OCI-LY7 (cell line): Measurements from ENCODE around the gene ARFGEF3. TPM values are rescaled to one million over a fixed set of nuclear protein-coding genes. Genes with fewer than 3 reads are reported as not detected.

Experiments used
- BruUV-seq: library from RNA; stranded (reverse); fragments of 400-500 nt; replicated peaks from 2 replicates; lab custom pipeline; 2021; lab: Mats Ljungman, UMichigan
- CTCF ChIA-PET: fragments of 300-600 bp; sonication (Branson Sonifier 250); formaldehyde crosslinking; loops from one replicate; lab custom pipeline; 2022; ENCODE audit warnings: antibody characterized with exemption; ENCODE audit not compliant: unreplicated experiment; lab: Charles Lee
- POLR2A ChIA-PET: fragments of 300-600 bp; sonication (Branson Sonifier 250); formaldehyde crosslinking; loops from one replicate; lab custom pipeline; 2022; ENCODE audit warnings: antibody characterized with exemption; lab: Charles Lee
- DNase-seq: peaks from one replicate; pipeline ENCODE4 v3.0.0-alpha.2; 2015; ENCODE audit warnings: low spot score
- H2AFZ ChIP-seq: fragments of 200-600 bp; sonication (generic), shearing (Covaris generic); 2 replicates; pipeline ENCODE4 v1.6.1; 2014; ENCODE audit warnings: mild to moderate bottlenecking, antibody characterized with exemption, low read length, moderate library complexity
- H3K27ac ChIP-seq: fragments of 200-600 bp; sonication (generic); 2 replicates; pipeline ENCODE4 v1.5.1; 2014; ENCODE audit warnings: mixed run types, low read depth, mild to moderate bottlenecking, moderate library complexity, low read length, inconsistent platforms; ENCODE audit not compliant: poor library complexity, severe bottlenecking
- H3K36me3 ChIP-seq: fragments of 200-600 bp; sonication (generic); 2 replicates; pipeline ENCODE4 v1.6.1; 2014; ENCODE audit warnings: mild to moderate bottlenecking, antibody characterized with exemption, low read length, moderate library complexity, mixed read lengths; ENCODE audit not compliant: insufficient read depth
- H3K4me1 ChIP-seq: fragments of 200-600 bp; sonication (generic); 2 replicates; pipeline ENCODE4 v1.5.1; 2014; ENCODE audit warnings: mild to moderate bottlenecking, low read length; ENCODE audit not compliant: insufficient read depth, poor library complexity, severe bottlenecking
- H3K4me2 ChIP-seq: fragments of 200-600 bp; sonication (generic); 2 replicates; pipeline ENCODE4 v1.6.1; 2014; ENCODE audit warnings: mild to moderate bottlenecking, low read length
- H3K4me3 ChIP-seq: fragments of 200-600 bp; sonication (generic); 2 replicates; pipeline ENCODE4 v1.5.1; 2014; ENCODE audit warnings: mild to moderate bottlenecking, low read depth, low read length; ENCODE audit not compliant: poor library complexity, severe bottlenecking
- H3K79me2 ChIP-seq: fragments of 200-600 bp; sonication (generic); 2 replicates; pipeline ENCODE4 v1.6.1; 2016; ENCODE audit warnings: low read depth, mild to moderate bottlenecking, low read length, moderate library complexity, mixed read lengths; ENCODE audit not compliant: insufficient read depth
- H3K9me2 ChIP-seq: fragments of 200-600 bp; sonication (generic); 2 replicates; pipeline ENCODE4 v1.6.1; 2016; ENCODE audit warnings: mild to moderate bottlenecking, low read length, mixed read lengths; ENCODE audit not compliant: insufficient read depth
- H3K9me3 ChIP-seq: fragments of 200-600 bp; sonication (generic); 2 replicates; pipeline ENCODE4 v1.6.1; 2014; ENCODE audit warnings: mild to moderate bottlenecking, mixed run types, low read length, mixed read lengths
- H4K20me1 ChIP-seq: fragments of 200-600 bp; sonication (generic); 2 replicates; pipeline ENCODE4 v1.6.1; 2014; ENCODE audit warnings: mild to moderate bottlenecking, antibody characterized with exemption, low read length, moderate library complexity, mixed read lengths; ENCODE audit not compliant: insufficient read depth
- EZH2phosphoT487 ChIP-seq: fragments of 200-600 bp; sonication (generic); IDR thresholded peaks from 2 replicates; pipeline ENCODE4 v1.6.1; 2018; ENCODE audit warnings: low read depth, borderline replicate concordance, mild to moderate bottlenecking, mixed run types, antibody characterized with exemption, low read length, moderate library complexity, mixed read lengths
- intact Hi-C: fragments of 100-400 bp; cut with micrococcal nuclease; formaldehyde crosslinking; loops from one replicate; pipeline ENCODE4 v1.10.0; 2022; ENCODE audit not compliant: unreplicated experiment
- total RNA-seq, 2 experiments: library from RNA; depleted of rRNA in 1 of 2; stranded (reverse); fragments of >200 nt in 1 of 2; shearing (Covaris generic) in 1 of 2; gene quantifications; 2 replicates each; pipeline ENCODE4 v1.2.3, GENCODE V29; 2014 to 2022
- TF ChIP-seq, protein P1 (sequence below): fragments of 200-600 bp; sonication (generic); conservative IDR thresholded peaks from 2 replicates; pipeline ENCODE4 v1.5.1; 2014; ENCODE audit warnings: mild to moderate bottlenecking, antibody characterized with exemption, low read length, moderate library complexity, mixed read lengths

ARFGEF3 gene
- total RNA-seq, 2 experiments from 2014 or later = not detected

DNA sequence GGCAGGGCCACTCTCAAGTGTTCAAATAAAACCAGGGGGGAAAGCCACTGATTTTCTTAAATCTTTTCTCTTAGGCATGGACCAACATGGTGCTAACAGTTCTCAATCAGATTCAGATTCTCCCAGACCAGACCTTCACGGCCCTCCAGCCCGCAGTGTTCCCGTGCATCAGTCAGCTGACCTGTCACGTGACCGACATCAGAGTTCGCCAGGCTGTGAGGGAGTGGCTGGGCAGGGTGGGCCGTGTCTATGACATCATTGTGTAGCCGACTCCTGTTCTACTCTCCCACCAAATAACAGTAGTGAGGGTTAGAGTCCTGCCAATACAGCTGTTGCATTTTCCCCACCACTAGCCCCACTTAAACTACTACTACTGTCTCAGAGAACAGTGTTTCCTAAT lies 174.5 kb downstream of the ARFGEF3 start:
- ChIA-PET CTCF (no interaction called here), POLR2A (no interaction called here)
- no peak overlapping the region for H3K4me2 ChIP-seq

DNA sequence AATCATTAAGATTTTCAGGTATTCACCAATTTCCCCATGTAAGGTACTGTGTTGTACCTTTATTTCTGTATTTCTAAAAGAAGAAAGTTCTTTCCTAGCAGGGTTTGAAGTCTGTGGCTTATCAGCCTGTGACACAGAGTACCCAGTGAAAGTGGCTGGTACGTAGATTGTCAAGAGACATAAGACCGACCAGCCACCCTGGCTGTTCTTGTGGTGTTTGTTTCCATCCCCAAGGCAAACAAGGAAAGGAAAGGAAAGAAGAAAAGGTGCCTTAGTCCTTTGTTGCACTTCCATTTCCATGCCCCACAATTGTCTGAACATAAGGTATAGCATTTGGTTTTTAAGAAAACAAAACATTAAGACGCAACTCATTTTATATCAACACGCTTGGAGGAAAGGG lies 175.3 kb downstream of the ARFGEF3 start:
- Histone ChIP-seq H3K9me3 (no peaks in the 10 kb centered on the region), H4K20me1 (no peaks in the 10 kb centered on the region), H2AFZ (no peak overlapping the region), H3K4me1 (no peaks in the 10 kb centered on the region), H3K4me2 (no peak overlapping the region), H3K9me2 (no peaks in the 10 kb centered on the region), H3K27ac (no peak overlapping the region), H3K79me2 (no peaks in the 10 kb centered on the region), H3K4me3 (no peak overlapping the region), H3K36me3 (no peaks in the 10 kb centered on the region)
- intact Hi-C loops = no loop called here
- ChIA-PET POLR2A (interaction anchor here (0.6 to 1.4 kb wide), 2 partner anchors 26 to 43 kb away, joined by 3 read pairs; no protein-coding TSS in a partner anchor), CTCF (no interaction called here)
- TF ChIP-seq, protein P1, sequence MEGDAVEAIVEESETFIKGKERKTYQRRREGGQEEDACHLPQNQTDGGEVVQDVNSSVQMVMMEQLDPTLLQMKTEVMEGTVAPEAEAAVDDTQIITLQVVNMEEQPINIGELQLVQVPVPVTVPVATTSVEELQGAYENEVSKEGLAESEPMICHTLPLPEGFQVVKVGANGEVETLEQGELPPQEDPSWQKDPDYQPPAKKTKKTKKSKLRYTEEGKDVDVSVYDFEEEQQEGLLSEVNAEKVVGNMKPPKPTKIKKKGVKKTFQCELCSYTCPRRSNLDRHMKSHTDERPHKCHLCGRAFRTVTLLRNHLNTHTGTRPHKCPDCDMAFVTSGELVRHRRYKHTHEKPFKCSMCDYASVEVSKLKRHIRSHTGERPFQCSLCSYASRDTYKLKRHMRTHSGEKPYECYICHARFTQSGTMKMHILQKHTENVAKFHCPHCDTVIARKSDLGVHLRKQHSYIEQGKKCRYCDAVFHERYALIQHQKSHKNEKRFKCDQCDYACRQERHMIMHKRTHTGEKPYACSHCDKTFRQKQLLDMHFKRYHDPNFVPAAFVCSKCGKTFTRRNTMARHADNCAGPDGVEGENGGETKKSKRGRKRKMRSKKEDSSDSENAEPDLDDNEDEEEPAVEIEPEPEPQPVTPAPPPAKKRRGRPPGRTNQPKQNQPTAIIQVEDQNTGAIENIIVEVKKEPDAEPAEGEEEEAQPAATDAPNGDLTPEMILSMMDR = no peak
- no peak for TF ChIP-seq EZH2phosphoT487
- no TSS peak for BruUV-seq
- no peak for DNase-seq

More for the DNA sequence above, 174.5 kb downstream of the ARFGEF3 start:
- no peak for DNase-seq
- no peaks in the 10 kb centered on the region for H3K4me1 ChIP-seq
- H3K79me2 ChIP-seq = no peaks in the 10 kb centered on the region
- no peaks in the 10 kb centered on the region for H3K9me3 ChIP-seq
- intact Hi-C loops = no loop called here
- H3K4me3 ChIP-seq = no peak overlapping the region
- H3K9me2 ChIP-seq = no peaks in the 10 kb centered on the region
- BruUV-seq = no TSS peak
- TF ChIP-seq EZH2phosphoT487 = no peak
- TF ChIP-seq, protein P1 = no peak
- H3K36me3 ChIP-seq = no peaks in the 10 kb centered on the region
- no peak overlapping the region for H3K27ac ChIP-seq
- no peaks in the 10 kb centered on the region for H4K20me1 ChIP-seq
- H2AFZ ChIP-seq = no peak overlapping the region

DNA sequence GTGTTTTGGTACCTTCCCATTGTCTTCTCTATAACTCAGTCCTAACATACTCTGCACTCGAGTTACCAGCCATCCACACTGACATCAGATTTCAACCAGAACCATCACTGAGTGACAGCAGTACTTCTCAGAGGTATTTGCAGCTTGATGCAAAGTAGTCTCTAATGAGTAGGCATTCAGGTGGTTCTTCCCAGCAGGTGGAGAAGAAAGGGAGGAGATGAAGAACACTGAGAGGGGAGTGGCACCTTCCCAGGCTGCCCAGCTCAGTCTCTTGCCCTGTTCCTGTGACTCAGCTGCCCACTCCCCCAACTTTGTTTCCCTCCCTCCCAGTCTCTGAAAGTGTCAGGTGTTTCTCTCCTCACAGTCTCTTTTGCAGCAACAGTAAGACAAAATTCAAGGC lies 177.3 kb downstream of the ARFGEF3 start:
- H3K4me2 ChIP-seq = no peak overlapping the region
- TF ChIP-seq, protein P1 = no peak
- TF ChIP-seq EZH2phosphoT487 = no peak
- no peaks in the 10 kb centered on the region for H3K9me2 ChIP-seq
- DNase-seq = no peak
- H2AFZ ChIP-seq = no peak overlapping the region
- intact Hi-C loops = no loop called here
- H3K9me3 ChIP-seq = no peaks in the 10 kb centered on the region
- H3K36me3 ChIP-seq = no peaks in the 10 kb centered on the region
- BruUV-seq = no TSS peak
- H3K27ac ChIP-seq = no peak overlapping the region
- H3K79me2 ChIP-seq = no peaks in the 10 kb centered on the region
- H4K20me1 ChIP-seq = no peaks in the 10 kb centered on the region
- ChIA-PET POLR2A (interaction anchor here (0.8 kb wide), 1 partner anchor 38 kb away, joined by 3 read pairs; no protein-coding TSS in a partner anchor), CTCF (no interaction called here)
- no peak overlapping the region for H3K4me3 ChIP-seq
- H3K4me1 ChIP-seq = no peaks in the 10 kb centered on the region
